Measurements from ENCODE around the gene SNAI1. TPM values are rescaled to one million over a fixed set of nuclear protein-coding genes. Genes with fewer than 3 reads are reported as not detected.
"Not testable (repeated sequence)": the region's sequence is repeated elsewhere in the genome, so short reads cannot be mapped to it uniquely, and the experiment has no call there.

SNAI1 gene
- polyA plus RNA-seq, 3 donors from 2014 or later: 0.36 to 0.68 TPM; not detected in 1

- Mint-ChIP-seq H3K9me3 (no peaks in the 10 kb centered on the region), H3K27ac (no peak overlapping the region), H3K4me1 (peaks cover 14 to 21% of the 10 kb centered on the region in 2 donors), H3K4me3 (no peak overlapping the region), H3K36me3 (no peaks in the 10 kb centered on the region), H3K27me3 (ENCODE audit: low read depth in 3 of 3) (peaks cover 5 to 16% (median 11%) of the 10 kb centered on the region in 3 donors)
- DNase-seq: no peak
Measured at GRCh38 chr20:49985617-49986016, 2.8 kb downstream of the SNAI1 start.

DNA sequence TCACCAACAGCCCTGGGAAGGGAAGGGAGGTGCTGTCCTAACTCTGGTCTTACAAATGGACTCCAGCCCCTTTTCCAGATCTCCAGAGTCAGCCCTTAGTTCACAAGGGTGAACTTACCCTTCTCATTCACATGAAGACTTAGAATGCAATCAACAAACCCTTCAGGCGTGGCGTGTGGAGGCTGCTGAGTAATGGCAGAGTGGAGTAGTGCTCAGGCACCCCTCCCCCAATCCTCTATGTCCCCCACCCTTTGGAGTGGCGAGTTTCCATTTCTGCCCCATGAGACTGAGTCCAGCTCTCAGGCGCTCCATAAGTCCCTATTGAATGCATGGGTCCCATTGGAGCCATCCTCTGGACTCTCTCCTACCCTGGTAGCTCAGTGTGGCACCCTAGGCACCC is 3.3 kb downstream of the SNAI1 start:
- H3K27me3 Mint-ChIP-seq (ENCODE audit: low read depth in 3 of 3): peaks cover 5 to 16% (median 14%) of the 10 kb centered on the region in 3 donors
- H3K9me3 Mint-ChIP-seq: no peaks in the 10 kb centered on the region
- no peak overlapping the region for H3K27ac Mint-ChIP-seq
- no peak overlapping the region for H3K4me3 Mint-ChIP-seq
- no peaks in the 10 kb centered on the region for H3K36me3 Mint-ChIP-seq
- H3K4me1 Mint-ChIP-seq: peaks cover 14 to 21% of the 10 kb centered on the region in 2 donors
- DNase-seq: no peak

DNA sequence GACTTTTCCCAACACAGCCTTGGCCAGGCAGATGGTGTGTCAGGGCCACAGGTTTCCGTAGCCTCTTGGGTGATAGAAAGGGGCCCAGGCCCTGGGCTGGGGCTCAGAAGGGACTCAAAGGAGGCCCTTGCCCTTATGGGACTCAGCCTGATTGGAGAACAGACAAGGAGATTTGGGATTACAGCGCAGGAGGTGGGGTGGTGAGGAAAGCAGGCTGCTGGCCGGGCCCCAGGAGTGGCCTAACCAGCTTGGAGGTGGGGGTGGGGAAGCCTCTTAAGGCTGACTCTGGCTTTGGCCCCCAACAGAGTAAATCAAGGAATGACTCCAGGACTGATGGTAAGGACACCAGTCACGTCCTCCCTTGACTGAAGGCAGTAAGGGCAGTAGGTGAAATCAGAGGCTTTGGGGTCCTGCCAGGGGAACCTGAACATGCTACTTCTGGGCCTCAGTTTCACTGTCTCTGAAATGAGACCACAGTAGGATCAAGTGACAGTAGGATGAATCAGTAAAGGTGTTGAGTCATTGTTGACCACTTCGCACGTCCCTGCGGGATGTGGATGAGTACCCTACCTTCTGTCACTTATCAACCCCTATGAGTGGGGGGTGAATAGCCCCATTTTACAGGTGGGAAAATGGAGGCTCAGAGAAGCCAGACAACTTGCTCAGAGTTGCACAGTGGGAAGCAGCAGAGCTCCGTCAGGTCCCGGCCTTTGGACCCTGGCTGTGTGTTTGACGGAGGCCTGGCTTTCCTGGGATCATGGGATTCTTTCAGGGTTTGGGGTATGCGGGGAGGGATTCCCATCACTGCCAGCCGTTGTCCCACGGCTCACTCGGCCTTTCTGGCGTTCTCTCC is 4.5 kb downstream of the SNAI1 start:
- H3K36me3 Mint-ChIP-seq: no peaks in the 10 kb centered on the region
- no peaks in the 10 kb centered on the region for H3K9me3 Mint-ChIP-seq
- peaks cover 10 to 16% of the 10 kb centered on the region in 2 donors for H3K4me1 Mint-ChIP-seq
- DNase-seq: no peak
- no peak overlapping the region for H3K4me3 Mint-ChIP-seq
- H3K27me3 Mint-ChIP-seq (ENCODE audit: low read depth in 3 of 3): peaks cover 5 to 14% (median 10%) of the 10 kb centered on the region in 3 donors
- no peak overlapping the region for H3K27ac Mint-ChIP-seq

- Mint-ChIP-seq H3K27ac (no peak overlapping the region), H3K4me3 (no peak overlapping the region), H3K36me3 (no peaks in the 10 kb centered on the region), H3K4me1 (peaks cover 4 to 12% of the 10 kb centered on the region in 2 donors), H3K27me3 (ENCODE audit: low read depth in 3 of 3) (peaks cover 5 to 10% (median 10%) of the 10 kb centered on the region in 3 donors), H3K9me3 (no peaks in the 10 kb centered on the region)
- no peak for DNase-seq
Measured at GRCh38 chr20:49987868-49988690, 5.3 kb downstream of the SNAI1 start.

DNA sequence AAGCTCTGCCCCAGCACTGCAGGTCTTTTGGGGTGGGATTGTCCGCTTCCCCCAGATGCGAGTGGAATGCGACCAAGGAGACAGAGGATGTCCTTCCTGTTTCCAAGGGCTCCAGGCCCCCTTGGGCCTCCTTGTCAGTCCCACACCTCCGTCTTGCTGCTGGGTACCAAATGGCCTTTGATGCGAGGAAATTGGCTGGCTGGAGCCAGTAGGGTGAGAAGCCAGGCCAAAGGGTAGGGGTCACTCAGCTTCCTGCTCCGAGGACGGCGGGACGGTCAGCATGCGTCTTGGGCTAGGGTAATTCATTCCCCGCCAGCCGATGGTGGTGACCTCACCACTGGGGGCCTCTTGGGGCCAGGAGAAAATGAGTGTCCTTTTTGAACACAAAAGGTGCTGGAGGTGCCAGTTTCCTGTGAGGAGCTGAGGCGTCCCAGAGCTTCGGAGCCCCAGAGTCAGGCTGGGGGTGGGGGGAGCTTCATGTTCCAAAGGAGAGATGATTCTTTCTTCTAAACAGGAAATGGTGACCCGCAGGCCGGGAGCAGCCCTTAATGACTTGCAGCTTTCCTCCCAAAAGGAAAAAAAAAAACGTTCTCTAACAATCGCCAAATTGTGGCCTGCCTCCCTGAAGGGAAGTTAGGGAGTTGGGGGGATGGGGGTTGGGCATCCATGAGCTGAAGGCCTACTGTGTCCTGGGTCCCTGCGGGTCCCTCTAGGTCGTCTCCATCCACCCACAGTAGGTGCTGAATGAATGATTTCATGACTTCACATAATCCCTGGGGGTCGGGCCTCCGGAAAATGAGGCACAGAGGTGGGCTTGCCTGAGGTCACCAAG is 6.7 kb downstream of the SNAI1 start:
- Mint-ChIP-seq H3K36me3 (no peaks in the 10 kb centered on the region), H3K4me3 (no peak overlapping the region), H3K9me3 (no peaks in the 10 kb centered on the region), H3K27me3 (ENCODE audit: low read depth in 3 of 3) (peaks cover 5 to 10% (median 7%) of the 10 kb centered on the region in 3 donors), H3K27ac (no peak overlapping the region), H3K4me1 (peaks cover 0 to 2% of the 10 kb centered on the region in 2 donors)
- DNase-seq: no peak

- DNase-seq: no peak
- H3K27me3 Mint-ChIP-seq (ENCODE audit: low read depth in 3 of 3): peaks cover 3 to 7% (median 5%) of the 10 kb centered on the region in 3 donors
Measured at GRCh38 chr20:49990271-49990720, 7.5 kb downstream of the SNAI1 start.

GRCh38 chr20:49993301-49993751 is 10.5 kb downstream of the SNAI1 start:
- no peak overlapping the region for H3K27ac Mint-ChIP-seq
- no peaks in the 10 kb centered on the region for H3K36me3 Mint-ChIP-seq

More at GRCh38 chr20:49990271-49990720, 7.5 kb downstream of the SNAI1 start:
- H3K4me3 Mint-ChIP-seq: no peak overlapping the region
- H3K27ac Mint-ChIP-seq: peak overlapping the region in 1 of 6 donors; percentile 7
- H3K9me3 Mint-ChIP-seq: no peaks in the 10 kb centered on the region
- no peaks in the 10 kb centered on the region for H3K36me3 Mint-ChIP-seq
- no peaks in the 10 kb centered on the region for H3K4me1 Mint-ChIP-seq

DNA sequence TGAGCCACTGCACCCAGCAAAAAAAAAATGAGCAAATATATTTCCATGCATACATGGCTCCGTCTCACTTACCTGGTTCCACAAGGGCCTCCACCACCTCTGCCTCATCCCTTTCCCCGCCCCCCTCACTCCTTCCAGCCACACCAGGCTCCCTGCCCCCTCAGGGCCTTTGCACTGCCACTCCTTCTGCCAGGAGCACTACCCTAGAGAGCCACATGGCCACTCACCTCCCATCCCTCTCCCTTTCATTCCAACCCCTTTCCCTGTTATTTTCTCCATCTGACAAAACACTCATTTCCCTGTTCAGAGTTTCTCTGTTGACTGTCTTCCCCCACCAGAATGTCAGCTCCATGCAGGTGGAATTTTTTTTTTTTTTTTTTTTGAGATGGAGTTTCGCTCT is 12.8 kb downstream of the SNAI1 start:
- H3K27ac Mint-ChIP-seq: no peak overlapping the region
- H3K4me1 Mint-ChIP-seq: no peaks in the 10 kb centered on the region
- H3K9me3 Mint-ChIP-seq: no peaks in the 10 kb centered on the region
- peaks cover 0 to 4% (median 2%) of the 10 kb centered on the region in 3 donors for H3K27me3 Mint-ChIP-seq (ENCODE audit: low read depth in 3 of 3)
- no peak overlapping the region for H3K4me3 Mint-ChIP-seq
- H3K36me3 Mint-ChIP-seq: no peaks in the 10 kb centered on the region
- no peak for DNase-seq

More at GRCh38 chr20:49993301-49993751, 10.5 kb downstream of the SNAI1 start:
- peaks cover 3 to 6% (median 3%) of the 10 kb centered on the region in 3 donors for H3K27me3 Mint-ChIP-seq (ENCODE audit: low read depth in 3 of 3)
- H3K9me3 Mint-ChIP-seq: no peaks in the 10 kb centered on the region
- DNase-seq: no peak
- H3K4me1 Mint-ChIP-seq: no peaks in the 10 kb centered on the region
- H3K4me3 Mint-ChIP-seq: no peak overlapping the region

DNA sequence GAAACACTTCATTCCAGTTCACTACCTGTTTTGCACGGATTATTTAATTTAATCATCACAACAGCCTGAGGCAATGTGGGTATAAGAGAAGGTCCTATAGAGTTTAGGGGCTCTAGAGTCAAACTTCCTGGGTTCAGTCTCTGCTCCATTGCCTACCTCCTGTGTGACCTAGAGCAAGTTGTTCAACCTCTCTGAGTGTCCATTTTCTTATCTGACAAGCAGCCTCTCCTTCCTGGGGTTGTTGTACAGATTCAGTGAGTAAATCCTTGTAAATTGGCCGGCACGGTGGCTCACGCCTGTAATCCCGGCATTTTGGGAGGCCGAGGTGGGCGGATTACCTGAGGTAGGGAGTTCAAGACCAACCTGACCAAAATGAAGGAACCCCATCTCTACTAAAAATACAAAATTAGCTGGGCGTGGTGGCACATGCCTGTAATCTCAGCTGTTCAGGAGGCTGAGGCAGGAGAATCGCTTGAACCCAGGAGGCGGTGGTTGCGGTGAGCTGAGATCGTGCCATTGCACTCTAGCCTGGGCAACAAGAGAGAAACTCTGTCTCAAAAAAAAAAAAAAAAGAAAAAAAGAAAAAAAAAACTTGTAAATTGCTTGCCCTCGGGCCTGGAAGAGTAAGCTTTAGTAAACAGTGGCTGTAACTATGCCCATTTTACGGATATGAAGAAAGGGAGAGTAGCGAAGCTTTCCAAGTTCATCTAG is 15.9 kb downstream of the SNAI1 start:
- H3K4me3 Mint-ChIP-seq; H3K27me3 Mint-ChIP-seq (ENCODE audit: low read depth in 3 of 3); H3K9me3 Mint-ChIP-seq; H3K27ac Mint-ChIP-seq; H3K36me3 Mint-ChIP-seq; H3K4me1 Mint-ChIP-seq; DNase-seq: not testable (repeated sequence)

DNA sequence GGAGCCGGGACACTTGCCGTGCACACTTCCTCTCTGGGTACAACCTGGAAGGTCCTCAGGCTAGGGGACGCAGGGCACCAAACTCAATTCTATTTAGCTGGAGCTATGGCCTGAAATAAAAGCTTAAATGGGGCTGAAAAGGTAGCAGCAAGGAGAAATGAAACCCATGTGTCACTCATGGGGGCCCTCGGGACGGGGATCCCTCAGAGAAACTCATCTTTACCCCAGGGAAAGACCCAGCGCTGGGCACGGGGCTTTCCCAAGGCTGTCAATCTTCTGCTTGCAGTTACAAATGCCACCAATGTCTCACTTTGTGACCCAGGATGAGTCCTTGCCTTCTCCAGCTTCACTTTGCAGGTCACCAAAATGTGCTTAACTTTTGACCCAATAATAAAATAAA is 16.5 kb downstream of the SNAI1 start:
- peaks cover 0 to 7% (median 4%) of the 10 kb centered on the region in 3 donors for H3K27me3 Mint-ChIP-seq (ENCODE audit: low read depth in 3 of 3)
- H3K36me3 Mint-ChIP-seq: no peaks in the 10 kb centered on the region
- H3K4me1 Mint-ChIP-seq: no peaks in the 10 kb centered on the region
- H3K4me3 Mint-ChIP-seq: no peak overlapping the region
- no peak overlapping the region for H3K27ac Mint-ChIP-seq
- H3K9me3 Mint-ChIP-seq: no peaks in the 10 kb centered on the region
- no peak for DNase-seq

GRCh38 chr20:50000548-50001222 is 17.9 kb downstream of the SNAI1 start:
- not testable (repeated sequence) for H3K4me1 Mint-ChIP-seq; H3K27me3 Mint-ChIP-seq (ENCODE audit: low read depth in 3 of 3)

DNA sequence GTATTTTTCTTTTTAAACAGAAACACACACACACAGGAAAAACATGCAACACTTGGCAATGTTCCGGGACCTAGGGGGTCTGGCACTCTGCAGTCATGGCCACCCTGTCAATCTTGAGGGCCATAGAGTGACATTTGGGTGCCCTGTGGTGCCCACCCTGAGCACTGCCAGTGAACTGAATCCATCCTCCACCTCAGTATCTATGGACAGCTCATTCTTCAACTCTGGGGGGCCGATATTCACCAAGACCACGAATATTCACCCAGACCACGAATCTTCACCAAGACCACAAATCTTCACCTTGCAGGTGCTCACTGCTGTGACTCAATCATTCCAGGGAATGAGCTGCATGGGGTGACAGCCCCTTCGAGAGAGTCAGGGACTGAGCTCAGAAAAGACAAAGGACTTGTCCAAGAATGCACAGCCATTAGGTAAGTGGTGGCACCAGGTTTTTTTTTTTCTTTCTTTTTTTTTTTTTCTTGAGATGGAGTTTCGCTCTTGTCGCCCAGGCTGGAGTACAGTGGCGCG is 19.1 kb downstream of the SNAI1 start:
- H3K27ac Mint-ChIP-seq: no peak overlapping the region

More at GRCh38 chr20:50000548-50001222, 17.9 kb downstream of the SNAI1 start:
- not testable (repeated sequence) for H3K27ac Mint-ChIP-seq, H3K9me3 Mint-ChIP-seq, DNase-seq, H3K4me3 Mint-ChIP-seq, H3K36me3 Mint-ChIP-seq

More for the DNA sequence above, 19.1 kb downstream of the SNAI1 start:
- Mint-ChIP-seq H3K4me1 (peaks cover 11 to 15% of the 10 kb centered on the region in 2 donors), H3K4me3 (no peak overlapping the region), H3K36me3 (no peaks in the 10 kb centered on the region), H3K9me3 (no peaks in the 10 kb centered on the region), H3K27me3 (ENCODE audit: low read depth in 3 of 3) (peaks cover 2 to 10% (median 5%) of the 10 kb centered on the region in 3 donors)
- DNase-seq: no peak

Data from immature natural killer cell (primary cell).